ENCODE results near the gene HKDC1.

Gene HKDC1

GRCh38 chr10:69315610-69316312 is 95.6 kb downstream of the HKDC1 start:
- Histone ChIP-seq H3K4me3 (no peak overlapping the region), H3K27me3 (no peaks in the 10 kb centered on the region), H3K27ac (no peak overlapping the region), H3K9ac (no peak overlapping the region), H3K4me2 (no peak overlapping the region), H3K9me3 (replicated peaks in 1 of 11) (no peaks in the 10 kb centered on the region), H3K36me3 (peaks cover 0 to 8% (median 0%) of the 10 kb centered on the region in 11 experiments; a peak in 4 of 22 replicates), H4K20me1 (peaks cover 10 to 20% (median 13%) of the 10 kb centered on the region in 11 experiments; a peak in 18 of 22 replicates), H3K4me1 (peaks cover 24 to 26% (median 24%) of the 10 kb centered on the region in 10 experiments)
- no peak for TF ChIP-seq Cebpa-rat (IDR thresholded peaks at IDR 0.05)

GRCh38 chr10:69316313-69317059 is 96.4 kb downstream of the HKDC1 start:
- H3K9ac ChIP-seq: no peak overlapping the region
- no peaks in the 10 kb centered on the region for H3K9me3 ChIP-seq (replicated peaks in 1 of 11)
- no peak overlapping the region for H3K27ac ChIP-seq
- peak overlapping the region in 2 of 11 experiments; percentile 83 to 99; a peak in 3 of 22 replicates for H3K4me2 ChIP-seq
- TF ChIP-seq Cebpa-rat (IDR thresholded peaks at IDR 0.05): no peak
- H3K4me1 ChIP-seq: peaks cover 31 to 34% (median 31%) of the 10 kb centered on the region in 10 experiments
- H3K4me3 ChIP-seq: no peak overlapping the region
- H4K20me1 ChIP-seq: peaks cover 16 to 27% (median 21%) of the 10 kb centered on the region in 11 experiments; a peak in 19 of 22 replicates
- no peaks in the 10 kb centered on the region for H3K27me3 ChIP-seq
- H3K36me3 ChIP-seq: peaks cover 0 to 14% (median 0%) of the 10 kb centered on the region in 11 experiments; a peak in 5 of 22 replicates
